Endodermal cell (in vitro differentiated cells): ENCODE results near the gene PDYN. TPM values are rescaled to one million over a fixed set of nuclear protein-coding genes. Genes with fewer than 3 reads are reported as not detected.
A peak's percentile ranks its signal among the peaks of the same experiment; 100 is the strongest.

ENCODE experiments used
- DNase-seq: peaks from one replicate; pipeline ENCODE4 v3.0.0-alpha.2; 2017
- H3K27ac ChIP-seq: 2 replicates; pipeline ENCODE4 v1.5.1; 2013; ENCODE audit warnings: mild to moderate bottlenecking, low read depth, low read length, moderate library complexity
- H3K27me3 ChIP-seq: 2 replicates; pipeline ENCODE4 v1.6.1; 2013; ENCODE audit warnings: mild to moderate bottlenecking, low read length, moderate library complexity; ENCODE audit not compliant: insufficient read depth, control insufficient read depth, poor library complexity, severe bottlenecking
- H3K36me3 ChIP-seq: 2 replicates; pipeline ENCODE4 v1.7.0; 2013; ENCODE audit warnings: mild to moderate bottlenecking, low read length, moderate library complexity; ENCODE audit not compliant: control insufficient read depth, insufficient read depth
- H3K4me1 ChIP-seq: one replicate; pipeline ENCODE4 v1.7.0; 2013; ENCODE audit warnings: low read length; ENCODE audit not compliant: control insufficient read depth, insufficient read depth
- H3K4me3 ChIP-seq: 2 replicates; pipeline ENCODE4 v1.5.1; 2013; ENCODE audit warnings: mild to moderate bottlenecking, low read length, moderate library complexity
- H3K9ac ChIP-seq: 2 replicates; pipeline ENCODE4 v1.6.1; 2013; ENCODE audit warnings: mild to moderate bottlenecking, low read length, moderate library complexity; ENCODE audit not compliant: poor library complexity, severe bottlenecking; ENCODE audit errors: extremely low read depth
- H3K9me3 ChIP-seq: 2 replicates; pipeline ENCODE4 v1.6.1; 2013; ENCODE audit warnings: mild to moderate bottlenecking, low read length, moderate library complexity; ENCODE audit not compliant: control insufficient read depth
- H3K27ac Mint-ChIP-seq: 2 replicates; pipeline ENCODE4 v1.8.0; 2020; ENCODE audit warnings: mixed read lengths
- H3K27me3 Mint-ChIP-seq: 2 replicates; pipeline ENCODE4 v1.8.0; 2021; ENCODE audit warnings: mild to moderate bottlenecking, mixed read lengths; ENCODE audit not compliant: insufficient read depth
- H3K36me3 Mint-ChIP-seq: 2 replicates; pipeline ENCODE4 v1.8.0; 2020; ENCODE audit warnings: low read depth, mixed read lengths
- H3K4me1 Mint-ChIP-seq: 2 replicates; pipeline ENCODE4 v1.8.0; 2020; ENCODE audit warnings: mixed read lengths
- H3K4me3 Mint-ChIP-seq: 2 replicates; pipeline ENCODE4 v1.8.0; 2020; ENCODE audit warnings: mild to moderate bottlenecking, moderate library complexity, mixed read lengths
- H3K9me3 Mint-ChIP-seq: 2 replicates; pipeline ENCODE4 v1.8.0; 2020; ENCODE audit warnings: mild to moderate bottlenecking, mixed read lengths
- WGBS, 2 experiments: methylation state at CpG; one replicate each; pipeline versions ENCODE4 v1.1.5 to v1.1.7; 2013; ENCODE audit warnings: missing lambda C conversion rate in 2 of 2, mixed read lengths in 1 of 2; ENCODE audit not compliant: insufficient coverage in 1 of 2, insufficient read length in 1 of 2; 5-methylcytosine and 5-hydroxymethylcytosine counted together
- long read RNA-seq, 4 experiments: library from polyadenylated mRNA in 2 of 4; library from RNA in 1 of 4; library from capped mRNA in 1 of 4; stranded (forward) in 3 of 4; unstranded in 1 of 4; transcript quantifications; one replicate each; pipeline ENCODE4 v2.0.0, GENCODE V29; 2020 to 2021; ENCODE audit warnings: inconsistent platforms in 1 of 4
- polyA plus RNA-seq, 2 experiments: library from polyadenylated mRNA; stranded (reverse); fragments of 50-300 nt; gene quantifications; one replicate each; pipeline ENCODE4 v1.2.3, GENCODE V29; 2013
- total RNA-seq, 2 donors: library from RNA; stranded (reverse); fragmentation: NEBNext Ultra II Directional in 1 of 2; extraction: Animal tissue kit (Norgen Biotek cat#: 25700) in 1 of 2; gene quantifications; 2 replicates in 1 of 2; 3 replicates in 1 of 2; pipeline ENCODE4 v1.2.1, GENCODE V29; 2021
- TF ChIP-seq, protein P1 (sequence below): fragments of 200-600 bp; sonication (generic); conservative IDR thresholded peaks from 2 replicates; pipeline ENCODE4 v1.5.0; 2021; ENCODE audit warnings: antibody characterized with exemption, mild to moderate bottlenecking

PDYN gene
- under 1 TPM; 0.51 to 0.71 TPM for total RNA-seq
- 2.6 TPM for polyA plus RNA-seq (2013, experiment 1 of 2)
- polyA plus RNA-seq (2013, experiment 2 of 2), result 2.4 TPM
- long read RNA-seq, experiment 1, result 0 reads
- long read RNA-seq, experiment 2, partial matches to known transcripts, result 1 of 2 reads
- long read RNA-seq, experiment 2, other reads (novel, unspliced or antisense), result 1 of 2 reads
- long read RNA-seq, experiment 3, result 0 reads
- long read RNA-seq, experiment 4, result 0 reads

DNA sequence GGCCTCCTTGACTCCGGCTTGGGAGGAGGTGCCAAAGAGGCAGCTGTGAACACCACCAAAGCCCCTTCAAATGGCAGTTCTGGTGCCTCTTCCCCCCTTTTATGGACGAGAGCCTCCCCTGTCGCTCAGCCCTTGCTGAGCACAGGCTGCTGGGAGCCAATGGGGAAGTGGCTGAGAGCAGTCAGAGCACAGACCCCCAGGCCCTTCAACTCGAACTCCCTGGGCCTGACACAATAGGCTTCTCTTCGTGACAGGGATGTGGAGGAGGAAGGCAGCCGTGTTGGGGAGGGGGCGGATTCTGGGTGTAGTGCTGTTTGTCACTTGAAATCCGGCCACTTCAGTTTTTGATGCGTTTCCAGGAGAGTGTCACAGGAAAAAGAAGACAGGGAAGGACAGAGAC is at the start of gene PDYN:
TSS of gene PDYN (minus strand) at position 73 of the 400 bp plus-strand sequence. CDS start 10,974 bp downstream, outside the sequence.
- H3K4me3 ChIP-seq, result no peak within 1 kb of the TSS
- TF ChIP-seq, protein P1, sequence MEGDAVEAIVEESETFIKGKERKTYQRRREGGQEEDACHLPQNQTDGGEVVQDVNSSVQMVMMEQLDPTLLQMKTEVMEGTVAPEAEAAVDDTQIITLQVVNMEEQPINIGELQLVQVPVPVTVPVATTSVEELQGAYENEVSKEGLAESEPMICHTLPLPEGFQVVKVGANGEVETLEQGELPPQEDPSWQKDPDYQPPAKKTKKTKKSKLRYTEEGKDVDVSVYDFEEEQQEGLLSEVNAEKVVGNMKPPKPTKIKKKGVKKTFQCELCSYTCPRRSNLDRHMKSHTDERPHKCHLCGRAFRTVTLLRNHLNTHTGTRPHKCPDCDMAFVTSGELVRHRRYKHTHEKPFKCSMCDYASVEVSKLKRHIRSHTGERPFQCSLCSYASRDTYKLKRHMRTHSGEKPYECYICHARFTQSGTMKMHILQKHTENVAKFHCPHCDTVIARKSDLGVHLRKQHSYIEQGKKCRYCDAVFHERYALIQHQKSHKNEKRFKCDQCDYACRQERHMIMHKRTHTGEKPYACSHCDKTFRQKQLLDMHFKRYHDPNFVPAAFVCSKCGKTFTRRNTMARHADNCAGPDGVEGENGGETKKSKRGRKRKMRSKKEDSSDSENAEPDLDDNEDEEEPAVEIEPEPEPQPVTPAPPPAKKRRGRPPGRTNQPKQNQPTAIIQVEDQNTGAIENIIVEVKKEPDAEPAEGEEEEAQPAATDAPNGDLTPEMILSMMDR, result no peak
- Mint-ChIP-seq H3K4me1 (peaks cover 10% of the 10 kb centered on the region), H3K4me3 (no peak within 1 kb of the TSS), H3K27ac (no peak within 1 kb of the TSS), H3K9me3 (no peaks in the 10 kb centered on the region), H3K27me3 (peaks cover 22% of the 10 kb centered on the region), H3K36me3 (no peaks in the 10 kb centered on the region)
- H3K27ac ChIP-seq, result no peak within 1 kb of the TSS
- H3K27me3 ChIP-seq, result peaks cover 11% of the 10 kb centered on the region
- no peaks in the 10 kb centered on the region for H3K36me3 ChIP-seq
- DNase-seq, result no peak
- 36 to 60% methylated on average over 6 to 9 of the region's 9 CpGs for WGBS, 2 experiments
- H3K4me1 ChIP-seq, result peaks cover 14% of the 10 kb centered on the region
- H3K9me3 ChIP-seq, result no peaks in the 10 kb centered on the region
- no peak within 1 kb of the TSS for H3K9ac ChIP-seq

DNA sequence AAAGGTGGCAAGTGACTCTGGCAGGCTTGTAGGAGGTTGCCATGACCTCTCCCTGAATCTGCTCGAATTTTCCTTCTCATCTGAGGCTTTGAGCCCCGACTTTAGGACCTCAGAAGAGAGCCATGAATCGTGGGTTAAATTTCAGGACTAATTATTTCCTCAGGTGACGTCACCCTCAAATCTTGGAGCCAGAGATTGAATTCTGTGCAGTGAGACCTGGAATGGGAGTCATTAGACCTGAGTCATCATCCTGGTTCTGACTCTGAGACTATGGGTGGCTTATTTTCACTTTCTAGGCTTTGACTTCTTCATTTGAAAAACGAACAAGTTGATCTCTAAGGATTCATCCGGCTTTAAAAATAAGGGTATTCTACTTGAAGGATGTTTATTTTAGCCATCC is 48.5 kb upstream of the PDYN start:
- Histone ChIP-seq H3K4me3 (no peak overlapping the region), H3K27me3 (no peaks in the 10 kb centered on the region), H3K27ac (no peak overlapping the region), H3K9me3 (no peaks in the 10 kb centered on the region), H3K9ac (no peak overlapping the region), H3K36me3 (no peaks in the 10 kb centered on the region), H3K4me1 (no peaks in the 10 kb centered on the region)
- TF ChIP-seq, protein P1, result no peak
- WGBS, 2 experiments, result 84 to 87% methylated on average over 5 to 6 of the region's 6 CpGs
- peaks cover 6% of the 10 kb centered on the region for H3K4me1 Mint-ChIP-seq
- DNase-seq, result no peak
- H3K27ac Mint-ChIP-seq, result no peak overlapping the region
- no peaks in the 10 kb centered on the region for H3K36me3 Mint-ChIP-seq
- no peaks in the 10 kb centered on the region for H3K9me3 Mint-ChIP-seq
- no peak overlapping the region for H3K4me3 Mint-ChIP-seq
- H3K27me3 Mint-ChIP-seq, result peaks cover 13% of the 10 kb centered on the region

DNA sequence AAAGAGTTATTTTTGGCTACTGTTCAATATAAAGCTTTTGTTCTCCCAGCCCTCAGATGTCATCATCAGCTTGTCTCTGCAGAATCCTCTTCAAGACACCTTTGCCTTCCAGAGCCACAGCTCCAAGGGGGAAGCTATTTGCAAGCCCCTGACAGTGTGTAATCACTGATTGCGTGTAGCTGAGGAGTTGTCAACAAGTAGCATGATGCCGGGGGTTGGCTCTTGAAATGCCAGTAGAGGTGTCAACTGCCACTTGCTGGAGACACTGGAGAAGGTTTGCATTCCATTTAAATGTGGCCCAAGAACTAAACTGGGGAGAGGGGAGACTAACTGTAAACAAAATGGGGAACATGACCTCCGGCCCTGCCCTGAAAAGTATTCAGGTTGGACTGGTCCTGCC is 44.3 kb upstream of the PDYN start:
- no peaks in the 10 kb centered on the region for H3K9me3 Mint-ChIP-seq
- H3K4me3 Mint-ChIP-seq, result no peak overlapping the region
- no peaks in the 10 kb centered on the region for H3K36me3 Mint-ChIP-seq
- peak; percentile 76 for DNase-seq
- H3K4me3 ChIP-seq, result no peak overlapping the region
- TF ChIP-seq, protein P1, result no peak
- peaks cover 8% of the 10 kb centered on the region for H3K27me3 ChIP-seq
- no peaks in the 10 kb centered on the region for H3K9me3 ChIP-seq
- peaks cover 6% of the 10 kb centered on the region for H3K4me1 Mint-ChIP-seq
- no peaks in the 10 kb centered on the region for H3K36me3 ChIP-seq
- no peak overlapping the region for H3K9ac ChIP-seq
- no peaks in the 10 kb centered on the region for H3K4me1 ChIP-seq
- no peak overlapping the region for H3K27ac ChIP-seq
- no peak overlapping the region for H3K27ac Mint-ChIP-seq
- WGBS, 2 experiments, result 74 to 81% methylated on average over 3 of the region's 3 CpGs
- peaks cover 19% of the 10 kb centered on the region for H3K27me3 Mint-ChIP-seq
